GM13976 (cell line): Measurements from ENCODE around the gene EFNA3.

ENCODE experiments used
- DNase-seq: peaks from one replicate; pipeline ENCODE4 v3.0.0; 2012; ENCODE audit warnings: low spot score
- CTCF ChIP-seq: IDR thresholded peaks from 2 replicates; pipeline ENCODE4 v1.5.1; 2012; ENCODE audit warnings: borderline replicate concordance, mild to moderate bottlenecking; ENCODE audit not compliant: insufficient read depth; ENCODE audit errors: extremely low read depth, missing control alignments, control extremely low read depth
- in situ Hi-C: fragments of 300-500 bp; cut with MboI; formaldehyde crosslinking; loops from one replicate; pipeline ENCODE4 v1.12.0; 2022; ENCODE audit warnings: low sequenced_read_pairs, mixed read lengths, inconsistent platforms; ENCODE audit not compliant: unreplicated experiment

EFNA3 gene

GRCh38 chr1:155134880-155135414, 56.3 kb downstream of the EFNA3 start:
- in situ Hi-C loops, result no loop called here
- TF ChIP-seq CTCF, result no peak
- no peak for DNase-seq

- peak; percentile 97 for DNase-seq
- no peak for TF ChIP-seq CTCF
- in situ Hi-C loops, result no loop called here
Measured at GRCh38 chr1:155135415-155136028, 56.9 kb downstream of the EFNA3 start, which contains the start of gene SLC50A1. Gene SLC50A1, plus strand, starts transcription at chr1:155135852. Its CDS starts 60 bp downstream, at chr1:155135912.

GRCh38 chr1:155136748-155137147, 58.1 kb downstream of the EFNA3 start:
- no peak for DNase-seq
- in situ Hi-C loops, result no loop called here
- TF ChIP-seq CTCF, result no peak
